IPS DF 4.7 (cell line): ENCODE data around the gene NCOA5.

ENCODE experiments used
- DNase-seq: peaks from one replicate; pipeline ENCODE4 v3.0.0-alpha.2; 2013; ENCODE audit warnings: low spot score; ENCODE audit errors: extremely low read depth

NCOA5 gene

GRCh38 chr20:46063151-46063550 lies 26.6 kb downstream of the NCOA5 start:
- DNase-seq: no peak

DNA sequence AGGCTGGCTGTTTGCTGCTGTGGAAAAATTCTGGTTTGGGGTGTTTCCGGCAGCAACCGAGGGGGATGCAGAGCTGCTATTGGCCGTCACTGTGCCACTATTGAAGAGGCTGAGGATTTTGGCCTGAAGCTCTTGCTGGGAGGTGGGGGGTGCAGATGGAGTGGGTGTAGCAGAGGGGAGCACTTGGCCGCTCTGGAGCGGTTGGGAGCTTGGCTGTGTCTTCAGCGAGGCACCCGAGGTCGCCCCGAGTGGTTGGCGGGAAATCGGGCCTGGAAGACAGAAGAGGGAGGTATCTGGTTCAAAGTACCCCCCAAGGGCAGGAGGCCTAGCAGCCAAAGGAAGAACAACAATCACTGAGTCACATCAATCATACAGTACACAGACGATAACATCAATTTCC lies 27.1 kb downstream of the NCOA5 start:
- DNase-seq: no peak

DNA sequence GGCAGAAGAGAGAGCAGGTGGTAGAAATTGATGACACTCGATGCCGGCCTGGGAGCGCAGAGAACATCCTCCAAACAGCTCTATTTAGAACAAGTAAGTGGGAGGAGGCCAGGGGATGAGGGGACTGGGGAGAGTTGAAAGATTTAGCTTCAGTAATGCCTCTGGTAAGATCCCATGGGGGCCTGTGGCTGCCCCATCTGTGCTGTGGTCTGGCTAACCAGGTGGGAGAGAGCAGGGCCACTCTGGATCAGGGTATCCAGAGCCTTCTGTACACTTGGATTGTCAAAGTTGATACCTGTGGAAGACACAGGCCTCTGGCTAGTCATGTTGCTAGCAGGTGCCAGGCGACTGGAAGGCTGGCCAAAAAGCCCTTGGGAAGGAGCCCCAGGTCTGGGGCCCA lies 27.6 kb downstream of the NCOA5 start:
- no peak for DNase-seq

DNA sequence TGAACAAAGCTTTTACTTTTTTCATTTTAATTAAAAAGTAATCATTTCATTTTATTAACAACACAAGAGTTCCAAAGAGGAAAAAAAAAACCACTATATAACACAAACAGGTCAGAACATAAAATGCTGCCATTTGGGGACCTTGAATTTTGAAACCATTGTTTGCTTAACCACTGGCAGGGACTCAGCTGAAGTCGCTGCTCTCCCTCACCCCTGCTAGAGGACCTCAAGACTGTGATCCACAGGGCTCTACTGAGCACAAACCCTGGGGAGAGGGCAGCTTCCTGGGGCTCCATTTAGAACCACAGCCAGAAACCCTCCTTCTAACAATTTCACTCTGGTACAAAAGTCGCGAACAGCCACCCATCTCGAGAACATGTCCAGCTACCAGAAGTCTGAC lies 28.8 kb downstream of the NCOA5 start:
- DNase-seq: no peak

DNA sequence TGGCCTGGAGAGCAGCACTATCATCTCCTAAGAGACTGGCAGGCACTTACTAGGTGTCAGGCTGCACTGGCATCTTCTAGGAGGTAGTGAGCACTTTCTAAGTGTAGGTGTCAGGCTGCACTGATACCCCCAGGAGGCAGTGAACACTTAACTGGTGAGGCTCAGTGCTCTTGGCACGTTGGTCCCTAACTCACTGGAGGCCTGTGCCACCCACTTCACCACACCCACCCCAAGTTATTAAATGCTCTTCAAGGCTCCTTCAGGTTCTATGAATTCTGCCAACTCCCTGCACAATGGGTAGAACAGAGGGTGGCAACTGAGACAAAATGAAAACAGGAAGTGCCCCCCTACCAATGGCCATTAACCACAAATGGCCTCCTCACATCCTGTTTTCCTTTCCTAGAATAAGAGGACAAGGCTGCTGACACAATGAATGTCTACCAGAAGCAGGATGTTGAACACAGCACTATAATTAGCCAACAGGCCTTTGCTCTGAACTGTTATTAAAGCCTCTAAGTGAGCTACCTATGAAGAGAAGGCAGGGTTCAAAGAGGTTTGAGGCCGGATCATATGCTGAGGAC lies 29.4 kb downstream of the NCOA5 start:
- no peak for DNase-seq

DNA sequence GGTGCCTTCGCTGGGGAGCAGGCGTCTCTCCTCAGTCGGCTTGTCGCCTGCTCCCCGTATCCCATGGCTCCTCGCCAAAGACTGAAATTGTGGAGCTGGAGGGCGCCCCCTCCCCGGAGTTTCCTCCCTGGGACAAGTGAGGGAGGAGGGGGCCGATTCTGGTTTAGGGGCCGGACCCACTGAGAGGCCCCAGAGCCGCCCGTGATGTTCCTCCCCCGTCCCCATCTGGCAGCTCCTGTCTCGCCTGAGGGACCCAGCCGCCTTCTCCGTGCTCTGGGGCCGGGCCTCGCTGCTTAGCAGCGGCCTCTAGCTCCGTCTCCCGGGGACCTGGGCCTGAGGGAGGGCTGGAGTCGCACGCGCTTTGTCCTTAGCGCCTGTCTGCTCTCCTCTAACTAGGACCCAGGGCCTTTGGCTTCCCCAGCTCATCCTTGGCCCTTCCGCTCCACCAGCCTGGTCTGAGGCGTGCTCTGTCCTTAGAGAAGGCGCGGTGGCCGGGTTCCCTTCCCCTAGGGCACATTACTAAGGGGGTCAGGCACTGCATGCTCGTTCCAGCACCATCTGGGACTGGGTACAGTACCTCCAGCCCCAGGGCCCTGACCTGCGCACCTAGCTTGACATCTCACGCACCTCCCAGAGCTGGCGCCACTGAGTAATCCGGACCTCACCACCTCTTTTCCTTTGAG lies 31.0 kb downstream of the NCOA5 start:
- no peak for DNase-seq

DNA sequence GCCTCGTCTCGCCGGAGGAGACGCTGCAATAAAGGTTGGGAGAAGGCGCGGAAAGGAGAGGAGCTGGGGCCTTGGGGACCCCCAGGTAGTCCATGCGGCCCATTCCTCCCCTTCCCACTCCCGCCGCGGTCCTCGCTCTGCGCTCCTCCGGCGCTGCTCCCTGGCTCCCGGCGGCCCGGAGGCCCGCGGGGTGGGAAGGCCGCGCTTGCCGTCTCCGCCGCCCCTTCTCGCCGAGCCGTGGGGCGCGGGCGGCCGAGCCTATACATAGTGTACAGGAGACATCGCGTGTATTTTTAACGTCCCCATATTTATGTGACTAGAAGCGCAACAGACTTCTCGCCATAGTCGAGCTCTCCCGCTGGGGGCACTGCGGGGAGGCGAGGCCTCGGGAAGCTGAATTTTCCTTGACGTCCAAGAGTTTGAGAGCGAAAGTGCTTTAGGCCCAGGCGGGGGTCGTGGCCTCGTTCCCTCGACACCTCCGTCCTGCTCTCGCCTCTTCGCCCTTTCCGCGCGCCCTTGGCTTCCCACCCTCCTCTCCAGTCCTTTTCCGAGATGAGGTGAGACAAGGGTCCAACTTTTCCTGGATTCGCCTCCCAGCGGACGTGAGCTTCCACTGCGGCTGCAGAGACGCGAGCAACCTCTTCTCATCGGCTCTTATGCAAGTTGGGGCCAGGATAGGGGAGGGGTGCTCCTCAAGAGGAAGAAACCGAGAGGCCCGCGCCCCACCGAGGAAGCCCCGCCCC lies 31.7 kb downstream of the NCOA5 start:
- no peak for DNase-seq

GRCh38 chr20:46056970-46057855 lies 32.5 kb downstream of the NCOA5 start:
- DNase-seq: no peak

DNA sequence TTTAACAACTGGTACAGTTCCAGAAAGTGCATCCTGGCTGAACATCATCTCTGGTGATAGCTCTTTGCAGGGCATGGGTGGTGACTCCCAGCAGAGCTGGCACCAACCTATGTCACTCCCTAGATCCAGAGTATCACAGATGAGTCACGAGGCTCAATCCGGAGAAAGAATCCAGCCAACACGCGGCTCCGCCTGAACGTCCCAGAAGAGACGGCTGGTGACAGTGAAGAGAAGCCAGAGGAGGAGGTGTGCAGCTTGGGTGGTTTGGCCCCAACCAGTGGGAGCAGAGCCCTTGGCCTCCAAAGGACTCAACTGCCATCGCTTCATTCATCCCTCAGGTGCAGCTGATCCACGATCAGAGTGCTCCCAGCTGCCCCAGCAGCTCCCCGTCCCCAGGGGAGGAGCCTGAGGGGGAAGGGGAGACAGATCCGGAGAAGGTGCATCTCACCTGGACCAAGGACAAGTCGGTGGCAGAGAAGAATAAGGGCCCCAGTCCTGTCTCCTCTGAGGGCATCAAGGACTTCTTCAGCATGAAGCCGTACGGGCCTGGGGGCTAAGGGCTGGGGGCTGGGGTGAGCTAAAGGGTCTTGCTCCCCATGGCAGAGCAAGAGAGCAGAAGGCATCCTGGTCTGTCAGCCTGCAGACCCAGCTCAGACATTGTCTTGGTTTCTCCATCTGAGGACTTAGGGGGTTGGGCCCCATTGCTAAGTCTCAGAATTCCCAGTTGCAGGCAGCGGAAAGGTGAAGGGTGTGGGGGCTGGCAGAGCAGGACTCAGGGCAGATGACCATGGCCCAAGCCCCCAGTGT lies 33.5 kb downstream of the NCOA5 start:
- DNase-seq: no peak

DNA sequence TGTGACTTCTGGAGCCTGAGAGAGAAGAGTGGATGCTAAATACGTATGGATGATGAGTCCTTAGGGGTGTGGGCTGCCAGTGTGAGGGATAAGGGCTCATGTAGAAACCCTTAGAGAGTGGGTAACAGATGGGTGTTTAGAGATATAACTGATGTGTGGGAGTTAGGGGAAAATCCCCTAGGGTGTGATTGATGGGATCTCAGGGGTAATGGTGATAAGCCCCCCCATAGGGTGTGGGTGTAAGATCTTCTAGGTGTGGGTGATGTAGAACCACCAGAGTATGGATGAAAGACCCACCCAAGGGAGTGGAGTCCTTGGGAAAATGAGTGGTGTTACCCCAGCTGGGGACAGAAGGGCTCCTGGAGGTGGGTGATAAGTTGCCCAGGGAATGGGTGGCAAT lies 34.5 kb downstream of the NCOA5 start:
- no peak for DNase-seq

- no peak for DNase-seq
Observed at GRCh38 chr20:46054606-46055005, 35.2 kb downstream of the NCOA5 start.

GRCh38 chr20:46053416-46053815 lies 36.3 kb downstream of the NCOA5 start:
- no peak for DNase-seq

DNA sequence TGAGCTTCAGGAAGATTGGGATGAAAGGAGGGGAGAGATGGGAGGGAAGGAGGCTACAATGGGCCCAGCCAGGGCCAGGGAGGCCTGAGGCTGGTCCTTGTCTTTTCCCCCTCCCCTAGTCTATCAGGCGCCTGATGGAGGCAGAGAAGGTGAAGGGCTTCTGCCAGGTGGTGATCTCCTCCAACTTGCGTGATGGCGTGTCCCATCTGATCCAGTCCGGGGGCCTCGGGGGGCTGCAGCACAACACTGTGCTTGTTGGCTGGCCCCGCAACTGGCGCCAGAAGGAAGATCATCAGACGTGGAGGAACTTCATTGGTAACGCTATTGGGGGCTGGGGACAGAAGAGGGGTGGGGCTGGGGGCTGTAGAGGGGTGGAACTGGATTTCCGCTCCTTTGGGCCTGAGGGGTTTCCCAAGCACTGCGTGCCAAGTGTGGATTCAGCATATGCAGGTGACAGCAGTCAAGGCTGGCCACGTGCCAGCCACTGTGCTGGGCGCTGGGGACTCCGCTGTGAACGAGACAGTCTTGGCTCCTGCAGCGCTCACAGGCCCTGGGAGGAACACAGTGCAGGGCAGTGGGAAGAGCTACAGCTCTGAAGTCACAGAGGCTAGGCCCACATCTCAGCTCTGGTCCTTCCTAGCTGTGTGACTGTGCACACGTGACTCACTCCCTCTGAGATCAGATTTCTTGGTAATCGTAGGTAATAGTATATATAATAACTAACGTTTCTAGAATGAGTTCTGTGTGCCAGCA lies 38.0 kb downstream of the NCOA5 start:
- DNase-seq: no peak

DNA sequence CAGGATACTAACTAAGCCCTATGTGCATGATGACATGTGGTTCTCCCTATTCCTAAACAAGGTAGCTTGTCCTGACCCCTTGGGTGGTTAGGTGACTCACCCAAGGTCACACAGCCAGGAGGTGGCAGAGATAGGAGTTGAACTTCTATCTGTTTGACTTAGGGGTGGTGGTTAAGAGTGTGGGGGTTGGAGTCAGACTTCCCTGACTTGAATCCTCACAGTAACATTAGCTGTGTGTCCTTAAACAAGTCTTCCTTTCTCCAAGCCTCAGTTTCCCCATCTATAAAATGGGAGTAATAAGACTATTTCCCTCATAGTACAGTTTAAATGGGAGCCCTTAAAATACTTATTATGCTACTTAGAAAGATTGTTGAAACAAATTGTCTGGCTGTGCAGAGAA lies 38.9 kb downstream of the NCOA5 start:
- no peak for DNase-seq

GRCh38 chr20:46050444-46050843 lies 39.3 kb downstream of the NCOA5 start:
- no peak for DNase-seq

DNA sequence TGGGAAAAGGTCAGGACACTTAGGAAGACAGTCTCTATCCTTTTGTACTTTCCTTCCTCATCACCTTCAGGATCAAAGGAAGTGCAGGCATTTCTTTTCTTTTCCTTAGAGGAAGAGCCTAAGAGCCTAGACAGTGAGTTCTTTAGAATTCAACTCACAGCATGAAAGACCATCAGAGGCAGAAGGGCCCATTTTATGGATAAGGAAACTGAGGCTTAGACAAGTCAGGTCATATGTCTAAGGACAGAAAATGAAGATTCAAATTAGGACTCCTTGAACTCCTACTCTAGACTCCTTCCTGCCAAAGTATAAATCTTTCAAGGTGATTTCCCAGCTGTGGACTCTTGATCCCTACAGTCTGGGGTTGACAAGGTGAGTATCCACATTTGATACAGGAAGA lies 39.9 kb downstream of the NCOA5 start:
- DNase-seq: no peak

DNA sequence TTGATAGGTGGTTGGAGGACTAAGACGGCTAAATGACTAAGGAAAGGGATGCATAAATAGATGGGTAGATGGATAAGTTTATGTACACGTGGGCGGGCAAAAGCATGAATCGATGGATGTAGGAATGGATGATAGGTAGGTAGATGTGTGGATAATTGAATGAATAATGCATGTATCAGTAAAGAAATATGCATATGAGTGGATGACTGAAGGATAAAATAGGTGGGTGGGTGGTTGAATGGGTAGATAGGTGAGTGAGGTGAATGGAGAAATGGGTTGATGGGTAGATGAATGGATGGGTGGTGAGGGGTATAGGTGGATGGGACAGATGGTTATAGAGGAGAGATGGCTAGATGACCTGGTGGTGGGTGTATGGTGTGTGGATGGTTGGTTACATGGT lies 40.6 kb downstream of the NCOA5 start:
- DNase-seq: no peak

DNA sequence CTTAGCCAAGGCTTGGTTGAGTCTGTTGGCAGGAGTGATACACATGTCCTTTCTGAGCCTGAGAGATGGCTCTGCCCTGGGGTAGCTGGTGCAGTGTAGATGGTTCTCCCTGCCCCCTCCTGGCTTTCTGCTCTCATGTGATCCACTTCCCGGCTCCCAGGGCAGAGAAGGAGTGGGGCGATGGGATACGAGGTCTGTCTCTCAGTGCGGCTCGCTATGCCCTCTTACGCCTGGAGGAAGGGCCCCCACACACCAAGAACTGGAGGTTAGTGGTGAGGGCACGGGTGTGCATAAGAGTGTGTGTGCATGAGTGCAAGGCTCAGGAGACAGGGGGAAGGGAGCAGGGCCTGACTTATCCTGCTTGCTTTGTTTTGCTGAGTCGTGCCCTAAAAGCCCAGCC lies 41.9 kb downstream of the NCOA5 start:
- no peak for DNase-seq

DNA sequence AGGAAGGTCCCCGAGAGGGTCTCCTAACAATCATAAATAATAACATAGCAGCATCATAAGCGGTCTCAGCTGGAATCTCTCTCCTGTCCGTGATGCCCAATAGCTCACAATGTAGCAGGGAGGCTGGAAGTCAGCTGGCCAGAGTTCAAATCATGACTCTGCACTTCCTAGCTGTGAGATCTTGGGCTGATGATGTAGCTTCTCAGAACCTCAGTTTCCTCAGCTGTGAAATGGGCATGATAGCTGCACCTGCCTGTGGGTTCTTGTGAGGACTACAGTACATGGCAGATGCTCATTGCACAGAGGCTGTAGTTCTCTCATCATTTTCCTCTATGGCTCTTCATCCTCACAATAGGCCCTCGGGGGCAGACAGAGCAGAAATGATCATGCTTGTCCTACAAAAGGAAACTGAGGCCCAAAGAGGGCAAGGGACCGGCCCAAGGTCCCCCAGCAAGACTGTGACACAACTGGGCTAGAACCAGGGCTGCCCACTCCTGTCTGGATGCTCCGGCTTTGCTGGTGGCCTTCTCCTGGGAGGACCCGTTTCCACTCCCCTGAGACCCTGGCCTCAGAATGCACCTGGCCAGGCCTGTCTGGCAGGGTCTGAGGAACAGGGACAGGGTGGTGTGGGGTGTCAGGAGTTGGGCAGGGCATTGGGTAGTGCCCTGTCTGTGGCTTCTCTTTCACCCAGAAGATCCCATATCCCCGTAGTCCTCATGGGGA lies 43.0 kb downstream of the NCOA5 start:
- no peak for DNase-seq

DNA sequence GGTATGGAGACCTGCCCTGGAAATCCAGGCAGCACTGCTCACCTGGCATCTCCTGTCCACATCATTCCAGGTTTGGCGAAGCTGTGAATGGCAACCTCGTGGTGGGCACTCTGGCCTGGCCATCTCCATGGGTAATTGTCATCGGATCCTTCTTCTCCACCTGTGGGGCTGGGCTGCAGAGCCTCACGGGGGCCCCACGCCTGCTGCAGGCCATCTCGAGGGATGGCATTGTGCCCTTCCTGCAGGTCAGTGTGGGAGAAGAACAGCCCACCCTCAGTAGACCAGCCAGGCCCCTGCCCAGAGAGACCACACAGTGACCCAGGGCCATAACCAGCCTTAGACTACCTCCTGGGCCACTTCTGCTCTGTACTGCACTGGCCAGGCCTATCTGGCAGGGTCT lies 44.9 kb downstream of the NCOA5 start:
- DNase-seq: no peak
